C4-2B (cell line): ENCODE measurements around the gene CLSTN2.

Source experiments
- CTCF ChIP-seq: fragments of 450-650 bp; conservative IDR thresholded peaks from 2 replicates; pipeline ENCODE4 v1.5.1; 2017; ENCODE audit warnings: mild to moderate bottlenecking
- ZFX ChIP-seq: fragments of 450-650 bp; IDR thresholded peaks from 2 replicates; pipeline ENCODE4 v1.6.1; 2017

- TF ChIP-seq CTCF (no peak), ZFX (no peak)
Measured at GRCh38 chr3:139978966-139979365, 44.0 kb downstream of the CLSTN2 start.
